Ishikawa (cell line): Measurements from ENCODE around the gene CHMP4A.

Experiments
- CEBPB ChIP-seq: IDR thresholded peaks from 2 replicates; pipeline ENCODE4 v1.6.1; 2012
- CREB1 ChIP-seq: IDR thresholded peaks from 2 replicates; pipeline ENCODE4 v1.6.1; 2012; ENCODE audit warnings: low read depth
- EGR1 ChIP-seq: IDR thresholded peaks from 2 replicates; pipeline ENCODE4 v1.6.1; 2012
- EP300 ChIP-seq: IDR thresholded peaks from 2 replicates; pipeline ENCODE4 v1.6.1; 2012; ENCODE audit warnings: borderline replicate concordance
- FOXM1 ChIP-seq: IDR thresholded peaks from 2 replicates; pipeline ENCODE4 v1.6.1; 2012; ENCODE audit warnings: low read depth, borderline replicate concordance
- NFIC ChIP-seq: IDR thresholded peaks from 2 replicates; pipeline ENCODE4 v1.6.1; 2012
- RAD21 ChIP-seq: IDR thresholded peaks from 2 replicates; pipeline ENCODE4 v1.6.1; 2012; ENCODE audit warnings: low read depth
- REST ChIP-seq: IDR thresholded peaks from 2 replicates; pipeline ENCODE4 v1.6.1; 2012; ENCODE audit warnings: low read depth, mild to moderate bottlenecking
- TAF1 ChIP-seq: IDR thresholded peaks from 2 replicates; pipeline ENCODE4 v1.6.1; 2012; ENCODE audit warnings: low read depth, mild to moderate bottlenecking
- TCF12 ChIP-seq: IDR thresholded peaks from 2 replicates; pipeline ENCODE4 v1.6.1; 2012; ENCODE audit warnings: low read depth
- TEAD4 ChIP-seq: IDR thresholded peaks from 2 replicates; pipeline ENCODE4 v1.6.1; 2012
- YY1 ChIP-seq: IDR thresholded peaks from 2 replicates; pipeline ENCODE4 v1.6.1; 2012; ENCODE audit warnings: low read depth
- ZBTB7A ChIP-seq: IDR thresholded peaks from 2 replicates; pipeline ENCODE4 v1.6.1; 2012; ENCODE audit warnings: low read depth
- TF ChIP-seq, protein P1 (sequence below): IDR thresholded peaks from 2 replicates; pipeline ENCODE4 v1.6.1; 2012
- TF ChIP-seq, protein P2 (sequence below): IDR thresholded peaks from 2 replicates; pipeline ENCODE4 v1.6.1; 2012

The CHMP4A gene

GRCh38 chr14:24184104-24184970 is 29.0 kb downstream of the CHMP4A start:
- TF ChIP-seq, protein P1, sequence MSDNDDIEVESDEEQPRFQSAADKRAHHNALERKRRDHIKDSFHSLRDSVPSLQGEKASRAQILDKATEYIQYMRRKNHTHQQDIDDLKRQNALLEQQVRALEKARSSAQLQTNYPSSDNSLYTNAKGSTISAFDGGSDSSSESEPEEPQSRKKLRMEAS = no peak
- TF ChIP-seq REST = no peak
- TF ChIP-seq, protein P2, sequence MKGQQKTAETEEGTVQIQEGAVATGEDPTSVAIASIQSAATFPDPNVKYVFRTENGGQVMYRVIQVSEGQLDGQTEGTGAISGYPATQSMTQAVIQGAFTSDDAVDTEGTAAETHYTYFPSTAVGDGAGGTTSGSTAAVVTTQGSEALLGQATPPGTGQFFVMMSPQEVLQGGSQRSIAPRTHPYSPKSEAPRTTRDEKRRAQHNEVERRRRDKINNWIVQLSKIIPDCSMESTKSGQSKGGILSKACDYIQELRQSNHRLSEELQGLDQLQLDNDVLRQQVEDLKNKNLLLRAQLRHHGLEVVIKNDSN = no peak
- TF ChIP-seq RAD21 = no peak
- TF ChIP-seq CREB1 = no peak
- no peak for TF ChIP-seq EGR1
- no peak for TF ChIP-seq NFIC
- TF ChIP-seq EP300 = no peak
- TF ChIP-seq ZBTB7A = no peak
- TF ChIP-seq FOXM1 = no peak
- TF ChIP-seq CEBPB = no peak
- no peak for TF ChIP-seq TCF12
- no peak for TF ChIP-seq TAF1
- TF ChIP-seq YY1 = no peak
- no peak for TF ChIP-seq TEAD4

- no peak for TF ChIP-seq REST
- no peak for TF ChIP-seq YY1
- no peak for TF ChIP-seq RAD21
- TF ChIP-seq, protein P1 = no peak
- TF ChIP-seq ZBTB7A = no peak
- TF ChIP-seq EGR1 = no peak
- no peak for TF ChIP-seq NFIC
- no peak for TF ChIP-seq TEAD4
- TF ChIP-seq CEBPB = no peak
- no peak for TF ChIP-seq EP300
- no peak for TF ChIP-seq TAF1
- TF ChIP-seq CREB1 = no peak
- TF ChIP-seq, protein P2 = no peak
- no peak for TF ChIP-seq TCF12
- no peak for TF ChIP-seq FOXM1
Measured at GRCh38 chr14:24183014-24183481, 30.2 kb downstream of the CHMP4A start.

DNA sequence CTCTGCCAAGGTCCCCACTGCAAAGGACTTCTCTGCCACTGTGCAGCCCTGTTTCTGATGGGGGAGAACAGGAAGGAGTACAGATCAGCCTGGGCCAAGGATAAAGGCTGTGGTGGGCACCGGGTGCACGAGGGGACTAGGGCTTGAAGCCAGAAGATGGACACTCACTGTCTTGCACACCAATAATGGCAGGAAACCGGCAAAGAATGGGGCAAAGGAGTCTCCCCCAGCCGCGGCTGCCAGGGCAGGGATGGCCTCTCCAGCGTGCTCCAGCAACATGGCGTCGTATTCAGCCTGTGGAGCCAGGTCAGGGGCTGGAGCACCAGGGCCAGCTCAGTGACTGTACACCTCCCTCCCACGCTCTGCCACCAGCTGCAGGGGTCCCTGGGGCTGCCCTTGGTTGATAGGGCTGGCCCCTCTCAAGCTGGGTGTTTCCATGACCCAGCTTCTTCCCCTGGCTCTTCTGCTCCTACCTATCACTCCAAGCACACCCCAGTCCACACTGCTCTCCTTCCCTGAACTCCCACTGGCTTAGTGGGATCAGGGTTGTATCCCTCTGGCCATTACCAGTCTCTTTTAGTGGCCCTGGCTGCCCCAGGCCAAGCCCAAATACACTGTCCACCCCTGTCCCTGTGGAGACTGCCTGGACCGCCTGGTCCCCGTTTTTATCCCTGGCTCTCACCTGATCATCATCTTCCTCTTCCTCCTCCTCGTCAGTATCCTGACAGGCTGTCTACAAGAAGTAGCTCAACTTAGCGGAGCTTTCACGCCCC is 31.0 kb downstream of the CHMP4A start:
- TF ChIP-seq NFIC = no peak
- TF ChIP-seq FOXM1 = no peak
- TF ChIP-seq CREB1 = no peak
- TF ChIP-seq TEAD4 = no peak
- TF ChIP-seq, protein P1 = no peak
- TF ChIP-seq EGR1 = no peak
- TF ChIP-seq EP300 = no peak
- no peak for TF ChIP-seq TAF1
- no peak for TF ChIP-seq ZBTB7A
- TF ChIP-seq, protein P2 = no peak
- no peak for TF ChIP-seq REST
- TF ChIP-seq RAD21 = no peak
